ENCODE measurements around the gene SLC6A3.
"Not testable (repeated sequence)": the region's sequence is repeated elsewhere in the genome, so short reads cannot be mapped to it uniquely, and the experiment has no call there.

Gene SLC6A3

DNA sequence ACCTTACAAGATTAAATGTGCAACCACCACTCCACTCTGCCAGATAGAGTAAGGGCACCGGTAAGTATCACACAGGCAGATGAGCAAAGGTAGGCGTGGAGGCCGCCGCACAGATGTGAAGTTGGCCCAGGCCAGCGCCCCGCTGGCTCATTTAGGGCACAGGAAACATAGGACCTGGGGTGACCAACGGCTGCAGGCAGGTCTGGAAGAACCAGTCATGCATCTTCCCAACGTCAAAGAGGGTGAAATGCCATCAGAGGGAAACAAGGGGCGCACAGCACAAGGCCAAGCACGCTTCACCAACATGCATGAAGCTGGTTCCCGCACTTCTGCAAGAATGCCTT, 31.7 kb upstream of the SLC6A3 start:
- no peak for DNase-seq

DNA sequence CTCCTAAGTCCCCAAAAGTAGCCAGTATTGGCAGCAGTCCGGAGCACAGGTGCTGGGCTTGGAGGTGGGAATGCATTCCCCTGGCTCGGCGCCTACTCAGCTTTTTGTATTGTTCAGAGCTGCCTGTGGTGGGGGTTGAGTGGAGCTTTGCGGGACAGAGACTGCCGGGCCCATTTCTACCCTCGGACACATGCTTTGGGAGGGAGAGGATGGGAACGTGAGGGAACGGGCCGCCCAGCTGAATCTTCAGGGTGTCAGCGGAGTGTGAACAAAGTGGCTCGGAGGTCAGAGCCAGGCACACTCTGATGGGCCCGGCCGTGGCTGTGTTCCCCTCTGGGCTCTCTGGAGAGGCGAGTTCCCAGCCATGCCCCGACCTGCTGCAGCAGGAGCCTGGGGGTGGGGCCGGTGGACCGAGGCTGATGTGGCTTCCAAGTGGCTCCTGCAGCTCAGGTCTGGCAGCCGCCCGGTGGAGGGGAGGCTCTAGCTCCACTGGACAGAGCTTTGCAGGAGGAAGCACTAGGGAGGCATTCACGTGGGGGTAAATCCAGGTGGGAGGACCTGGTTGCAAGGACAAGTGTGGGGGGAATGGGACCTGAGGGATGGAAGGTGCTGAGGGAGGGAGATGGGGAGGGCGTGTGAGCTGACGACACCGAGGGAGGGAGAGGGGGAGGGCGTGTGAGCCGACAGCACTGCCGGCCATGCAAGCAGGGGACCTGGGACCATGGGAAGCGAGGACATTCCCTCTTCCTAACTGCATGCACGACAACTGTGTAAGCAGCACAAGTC, 31.1 kb upstream of the SLC6A3 start:
- DNase-seq = no peak

GRCh38 chr5:1475544-1475900, 30.3 kb upstream of the SLC6A3 start:
- DNase-seq = not testable (repeated sequence)

DNA sequence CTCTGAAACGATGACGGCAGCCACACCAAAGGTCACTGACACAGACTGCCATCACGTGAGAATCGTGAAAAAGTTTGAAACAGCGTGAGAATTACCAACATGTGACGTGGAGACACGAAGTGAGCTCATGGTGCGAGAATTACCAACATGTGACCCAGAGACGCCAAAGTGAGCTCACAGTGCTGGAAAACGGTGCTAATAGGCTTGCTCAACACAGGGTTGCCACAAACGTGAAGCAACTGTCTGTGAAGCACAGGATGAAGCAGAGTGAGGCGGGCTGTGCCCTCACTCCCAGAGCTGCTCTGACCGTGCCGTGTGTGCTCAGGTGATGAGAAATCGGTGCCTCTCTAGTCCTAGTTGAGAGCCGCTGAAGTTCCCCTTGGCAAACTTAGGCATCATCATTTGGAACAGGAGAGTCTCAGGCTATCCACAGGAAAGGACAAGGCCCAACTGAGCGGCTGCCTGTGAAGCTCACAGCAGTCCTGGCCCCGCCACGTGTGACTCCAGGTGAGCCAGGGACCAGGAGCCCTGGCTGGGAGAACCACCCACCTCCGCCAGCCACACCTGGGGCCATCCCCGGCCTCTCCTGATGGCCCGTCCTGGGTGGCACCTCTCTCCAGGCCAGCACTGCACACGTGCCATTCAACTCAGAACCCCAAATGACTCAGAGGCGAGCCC, 29.8 kb upstream of the SLC6A3 start:
- DNase-seq = no peak

DNA sequence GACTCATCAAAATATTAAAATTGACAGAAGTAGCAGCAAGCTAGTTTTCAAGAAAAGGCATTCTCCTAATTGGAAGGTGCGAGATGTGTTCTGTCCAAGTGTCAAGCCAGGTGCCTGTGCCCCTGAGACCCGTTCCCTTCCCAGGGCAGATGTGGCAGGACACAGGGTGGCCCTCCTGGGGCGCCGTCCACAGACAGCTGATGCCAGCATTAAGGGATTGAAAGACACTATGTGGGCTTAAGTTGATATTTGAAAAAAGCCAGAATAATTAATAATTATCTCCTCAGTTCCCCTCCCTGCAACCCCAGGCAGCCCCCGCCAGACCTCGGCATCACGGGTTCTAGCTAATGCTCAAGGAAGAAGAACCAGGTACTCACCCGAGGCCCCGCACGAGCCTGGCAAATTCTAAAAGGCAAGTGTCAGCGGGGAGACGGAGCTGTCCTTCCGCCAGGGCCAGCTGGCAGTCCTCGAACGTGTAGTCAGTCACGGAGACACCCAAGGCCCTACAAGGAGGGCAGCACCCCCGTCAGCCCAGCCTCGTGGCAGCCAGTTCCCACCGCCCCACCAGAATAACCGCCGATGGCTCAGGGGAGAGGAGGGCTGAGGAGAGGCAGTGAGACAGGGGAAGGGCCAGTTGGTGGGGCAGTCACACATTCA, 29.1 kb upstream of the SLC6A3 start:
- no peak for DNase-seq

GRCh38 chr5:1473746-1474145, 28.5 kb upstream of the SLC6A3 start:
- no peak for DNase-seq

DNA sequence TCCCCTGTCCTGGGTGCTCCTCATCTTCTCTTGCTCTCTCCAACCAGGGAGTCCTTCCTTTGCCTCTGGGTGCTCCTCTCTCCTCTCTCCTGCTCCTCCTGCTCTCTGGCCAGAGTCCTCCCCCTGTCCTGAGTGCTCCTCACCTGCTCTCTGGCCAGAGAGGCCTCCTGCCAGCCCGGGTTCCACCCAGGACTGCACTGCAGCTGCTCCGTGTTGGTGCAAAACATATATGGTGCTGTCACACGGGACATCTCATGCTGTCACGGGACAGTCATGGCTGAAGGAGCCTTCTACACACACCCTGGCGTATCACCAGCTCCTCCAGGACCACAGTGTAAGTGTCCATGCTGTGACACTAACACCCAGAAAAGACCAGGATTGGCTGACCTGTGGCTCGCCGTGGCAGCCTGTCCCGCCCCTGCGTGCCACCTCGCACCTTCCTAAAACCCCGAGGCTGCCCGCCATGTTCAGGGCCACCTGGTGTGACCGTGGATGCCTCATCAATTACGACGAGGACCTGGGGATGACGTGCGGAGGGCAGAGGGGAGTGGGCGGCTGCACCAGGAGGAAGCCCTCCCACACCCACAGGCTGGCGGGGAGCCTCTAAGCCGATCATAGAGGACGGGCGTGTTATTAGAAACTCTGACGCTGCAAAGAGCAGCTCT, 27.9 kb upstream of the SLC6A3 start:
- DNase-seq = no peak

- DNase-seq = no peak
Observed at GRCh38 chr5:1471997-1472963, 27.0 kb upstream of the SLC6A3 start.

GRCh38 chr5:1471240-1471853, 26.1 kb upstream of the SLC6A3 start:
- no peak for DNase-seq

DNA sequence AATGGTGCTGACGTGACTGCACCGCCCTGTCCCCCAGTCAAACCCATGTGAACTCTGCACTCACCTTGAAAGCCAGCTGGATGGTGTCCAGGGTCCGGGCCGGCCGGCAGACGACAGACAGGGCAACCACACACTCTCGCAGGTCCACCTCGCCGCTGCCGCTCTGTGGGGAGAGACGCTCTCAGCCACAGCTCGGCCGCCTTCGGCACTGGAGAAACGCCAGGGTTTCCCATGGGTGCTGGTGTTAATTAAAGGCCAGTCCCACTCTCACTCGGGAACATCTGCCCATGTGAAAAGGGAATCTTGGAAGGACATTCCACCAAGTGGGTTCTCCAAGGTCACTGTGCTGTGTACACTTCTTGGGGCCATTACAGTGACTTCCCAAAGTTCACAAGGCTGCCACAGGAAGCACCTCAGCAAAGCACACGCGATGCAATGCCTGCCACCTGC, 25.5 kb upstream of the SLC6A3 start:
- DNase-seq = no peak

DNA sequence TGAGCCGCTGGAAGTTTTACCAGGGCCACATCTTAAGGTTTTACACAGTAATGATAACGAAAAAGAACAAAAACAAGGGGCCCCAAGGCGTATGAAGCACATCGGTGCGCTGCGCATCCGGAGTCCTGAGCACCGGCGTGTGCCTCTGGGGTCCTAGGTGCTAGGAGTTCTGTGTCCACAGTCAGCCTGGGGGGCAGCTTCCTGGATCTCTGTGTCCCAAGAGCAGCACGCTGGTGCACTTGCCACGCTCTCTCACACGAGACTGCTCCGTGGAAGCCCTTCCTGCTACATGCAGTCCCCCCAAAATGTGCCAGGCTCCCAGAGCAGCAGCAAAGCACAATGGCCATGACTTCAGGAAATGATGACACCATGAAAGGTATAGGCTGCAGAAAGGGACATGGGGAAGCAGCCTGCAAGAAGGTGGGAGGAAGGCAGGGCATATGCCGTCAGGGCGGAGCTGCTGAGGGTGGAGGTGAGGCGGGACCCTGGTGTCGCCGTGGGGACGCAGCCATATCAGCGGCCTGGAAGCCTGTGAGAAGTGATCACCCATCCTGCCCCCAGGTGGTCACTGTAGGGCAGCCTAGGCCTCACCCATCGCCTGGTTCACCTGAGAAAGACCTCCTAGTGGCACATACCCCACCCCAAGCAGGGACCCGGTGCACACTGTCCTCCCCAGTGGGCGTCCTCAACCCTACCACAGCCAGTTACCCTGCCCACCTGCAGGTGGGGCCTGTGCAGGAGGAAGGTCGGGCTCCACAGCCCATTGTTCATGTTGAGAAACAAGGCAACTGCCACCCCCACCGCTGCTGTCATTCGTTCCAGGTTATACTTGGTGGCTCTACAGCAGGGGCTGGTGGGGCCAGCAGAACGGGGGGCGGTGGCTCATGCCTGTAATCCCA, 23.6 kb upstream of the SLC6A3 start:
- no peak for DNase-seq

GRCh38 chr5:1468247-1468612, 23.0 kb upstream of the SLC6A3 start:
- DNase-seq = no peak

GRCh38 chr5:1467341-1468246, 22.4 kb upstream of the SLC6A3 start:
- DNase-seq = no peak

DNA sequence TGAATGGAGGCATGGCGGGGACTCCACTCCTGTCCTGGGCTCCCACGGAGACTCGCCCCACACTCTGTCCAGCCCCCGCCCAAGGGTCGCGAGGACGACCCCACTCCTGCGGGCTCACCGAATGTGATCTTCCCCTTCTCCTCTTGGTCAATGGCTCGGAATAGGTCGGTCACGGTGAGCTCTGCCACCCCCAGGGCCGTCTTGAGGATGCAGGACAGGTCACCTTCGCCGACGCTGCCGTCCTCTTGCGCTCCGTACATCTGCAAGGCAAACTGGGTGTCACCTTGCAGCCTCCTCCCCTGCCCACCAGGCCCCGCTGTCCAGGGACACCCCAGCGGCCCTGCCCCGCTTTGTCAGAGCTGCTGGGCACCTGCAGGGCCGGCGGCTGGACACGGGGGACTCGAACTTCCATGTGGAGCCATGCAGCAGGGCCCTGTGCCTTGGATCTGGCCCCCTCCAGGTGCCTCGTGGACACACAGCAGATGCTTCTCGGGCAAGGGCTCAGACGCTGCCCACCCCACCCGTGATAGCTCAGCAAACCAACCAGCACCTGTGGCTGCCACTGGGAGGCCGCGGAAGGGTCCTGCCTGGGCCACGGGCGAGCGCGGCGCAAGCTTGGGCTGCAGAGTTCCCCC, 21.5 kb upstream of the SLC6A3 start:
- no peak for DNase-seq

- DNase-seq = no peak
Observed at GRCh38 chr5:1465966-1466471, 20.8 kb upstream of the SLC6A3 start.

GRCh38 chr5:1465117-1465516, 19.9 kb upstream of the SLC6A3 start:
- no peak for DNase-seq

DNA sequence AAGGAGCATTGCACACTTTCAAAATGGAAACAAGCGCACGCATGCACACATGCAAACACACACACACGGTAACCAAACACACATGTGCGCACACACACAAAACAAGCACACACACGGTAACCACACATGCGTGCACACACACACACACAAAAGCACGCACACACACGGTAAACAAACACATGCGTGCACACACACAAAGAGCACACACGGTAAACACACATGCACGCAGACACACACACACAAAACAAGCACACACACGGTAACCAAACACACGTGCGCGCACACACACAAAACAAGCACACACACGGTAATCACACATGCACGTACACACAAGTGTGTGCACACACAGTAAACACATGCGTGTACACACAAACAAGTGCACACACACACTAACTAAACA, 19.3 kb upstream of the SLC6A3 start:
- DNase-seq = no peak

GRCh38 chr5:1464096-1464446, 18.8 kb upstream of the SLC6A3 start:
- DNase-seq = no peak
